HEK293 (cell line): Measurements from ENCODE around the gene HSP90AA1.
"Not testable (repeated sequence)": the region's sequence is repeated elsewhere in the genome, so short reads cannot be mapped to it uniquely, and the experiment has no call there.

ENCODE experiments used
- CTCF ChIP-seq: fragments of 450-650 bp; formaldehyde crosslinking; IDR thresholded peaks from 2 replicates; pipeline ENCODE4 v1.5.1; 2016; ENCODE audit warnings: missing biosample characterization, missing genetic modification characterization
- ZBTB1 ChIP-seq: fragments of 450-650 bp; formaldehyde crosslinking; IDR thresholded peaks from 2 replicates; pipeline ENCODE4 v1.5.1; 2016; ENCODE audit warnings: missing biosample characterization, missing genetic modification characterization
- ZFHX2 ChIP-seq: fragments of 450-650 bp; formaldehyde crosslinking; conservative IDR thresholded peaks from 2 replicates; pipeline ENCODE4 v1.5.1; 2016; ENCODE audit warnings: missing biosample characterization, missing genetic modification characterization
- ZNF335 ChIP-seq: fragments of 450-650 bp; formaldehyde crosslinking; conservative IDR thresholded peaks from 2 replicates; pipeline ENCODE4 v1.5.1; 2016; ENCODE audit warnings: missing biosample characterization, missing genetic modification characterization
- ZNF600 ChIP-seq: fragments of 450-650 bp; formaldehyde crosslinking; IDR thresholded peaks from 2 replicates; pipeline ENCODE4 v1.5.1; 2016; ENCODE audit warnings: missing biosample characterization, missing genetic modification characterization
- ZNF747 ChIP-seq: fragments of 450-650 bp; formaldehyde crosslinking; IDR thresholded peaks from 2 replicates; pipeline ENCODE4 v1.5.1; 2016; ENCODE audit warnings: missing biosample characterization, missing genetic modification characterization

GRCh38 chr14:102084522-102084921 is 2.3 kb downstream of the HSP90AA1 start:
- TF ChIP-seq ZBTB1 (tag by site-specific recombination); ZNF600 (tag by site-specific recombination); ZFHX2 (tag by site-specific recombination); ZNF747 (tag by site-specific recombination); CTCF (tag by site-specific recombination); ZNF335: not testable (repeated sequence)
